AG20443 (cell line): ENCODE results near the gene FMO2.

Experiments
- DNase-seq: peaks from one replicate; pipeline ENCODE4 v3.0.0; 2012; ENCODE audit warnings: low spot score, mixed read lengths

Gene FMO2

DNA sequence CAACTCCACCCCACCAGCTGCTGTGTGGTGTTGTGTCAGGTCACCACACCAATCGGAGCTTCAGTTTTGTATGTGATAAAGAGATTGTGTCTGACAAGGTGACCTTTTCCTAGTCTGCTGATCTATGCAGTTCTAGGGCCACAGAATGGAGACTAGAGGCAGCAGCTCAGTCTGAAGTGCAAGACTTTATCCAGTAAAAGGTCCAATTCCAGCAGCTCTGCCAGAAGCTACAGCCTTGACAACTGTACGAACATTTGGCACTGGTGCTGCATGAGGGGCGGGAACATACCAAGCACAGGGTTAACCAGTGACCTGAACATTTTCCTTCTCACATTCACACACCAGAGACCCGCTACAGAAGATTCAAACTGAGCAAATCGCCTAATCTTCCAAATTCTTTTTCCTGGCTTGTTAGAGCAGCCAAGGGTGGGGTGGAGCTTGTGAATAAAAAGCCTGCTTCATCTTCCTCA lies 72.5 kb downstream of the FMO2 start:
- DNase-seq: no peak

- no peak for DNase-seq
Measured at GRCh38 chr1:171258429-171258828, 73.3 kb downstream of the FMO2 start.

GRCh38 chr1:171258943-171259342 lies 73.8 kb downstream of the FMO2 start:
- no peak for DNase-seq
